SK-N-SH (cell line): ENCODE results near the gene DHRS7C.

ENCODE experiments used
- FOXM1 ChIP-seq: IDR thresholded peaks from 2 replicates; pipeline ENCODE4 v1.4.0; 2012; ENCODE audit warnings: low read depth, mild to moderate bottlenecking
- JUND ChIP-seq: IDR thresholded peaks from 2 replicates; pipeline ENCODE4 v1.4.0; 2012
- POLR2AphosphoS5 ChIP-seq: IDR thresholded peaks from 2 replicates; pipeline ENCODE4 v1.6.1; 2012; ENCODE audit warnings: low read depth, low read length
- RAD21 ChIP-seq: IDR thresholded peaks from 2 replicates; pipeline ENCODE4 v1.6.1; 2012; ENCODE audit warnings: mild to moderate bottlenecking, low read length
- RFX5 ChIP-seq: IDR thresholded peaks from 2 replicates; pipeline ENCODE4 v1.6.1; 2012; ENCODE audit warnings: mild to moderate bottlenecking, improper control_type of control experiment, low read length
- TAF1 ChIP-seq: IDR thresholded peaks from 2 replicates; pipeline ENCODE4 v1.6.1; 2012; ENCODE audit warnings: low read depth, mild to moderate bottlenecking, low read length, moderate library complexity, borderline replicate concordance
- TF ChIP-seq, protein P1 (sequence below): fragments of 200-600 bp; sonication (generic); IDR thresholded peaks from 2 replicates; pipeline ENCODE4 v1.6.1; 2017; ENCODE audit warnings: antibody characterized with exemption, mild to moderate bottlenecking, moderate library complexity
- TF ChIP-seq, protein P2 (sequence below): IDR thresholded peaks from 2 replicates; pipeline ENCODE4 v1.4.0; 2012; ENCODE audit warnings: low read depth

DNA sequence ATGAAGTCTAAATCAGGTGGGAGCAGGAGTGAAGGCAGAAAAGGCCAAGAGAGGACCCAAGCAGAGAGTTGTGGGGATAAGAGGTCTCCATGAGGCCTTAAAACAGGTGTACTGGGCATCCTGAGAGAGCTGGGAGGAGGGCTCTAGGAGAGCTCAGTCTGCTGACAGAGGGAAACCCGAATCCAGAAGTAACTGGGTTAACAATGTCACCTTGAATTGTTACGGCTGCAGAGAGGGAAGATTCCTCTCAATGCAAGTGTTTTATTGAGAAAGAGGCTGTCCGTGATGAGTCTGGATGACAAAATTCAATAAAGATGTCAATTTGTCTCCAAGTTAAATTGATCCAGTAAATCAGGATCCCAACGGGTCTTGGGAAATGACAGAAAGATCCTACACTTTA lies 8.3 kb downstream of the DHRS7C start:
- no peak for TF ChIP-seq JUND
- TF ChIP-seq, protein P1, sequence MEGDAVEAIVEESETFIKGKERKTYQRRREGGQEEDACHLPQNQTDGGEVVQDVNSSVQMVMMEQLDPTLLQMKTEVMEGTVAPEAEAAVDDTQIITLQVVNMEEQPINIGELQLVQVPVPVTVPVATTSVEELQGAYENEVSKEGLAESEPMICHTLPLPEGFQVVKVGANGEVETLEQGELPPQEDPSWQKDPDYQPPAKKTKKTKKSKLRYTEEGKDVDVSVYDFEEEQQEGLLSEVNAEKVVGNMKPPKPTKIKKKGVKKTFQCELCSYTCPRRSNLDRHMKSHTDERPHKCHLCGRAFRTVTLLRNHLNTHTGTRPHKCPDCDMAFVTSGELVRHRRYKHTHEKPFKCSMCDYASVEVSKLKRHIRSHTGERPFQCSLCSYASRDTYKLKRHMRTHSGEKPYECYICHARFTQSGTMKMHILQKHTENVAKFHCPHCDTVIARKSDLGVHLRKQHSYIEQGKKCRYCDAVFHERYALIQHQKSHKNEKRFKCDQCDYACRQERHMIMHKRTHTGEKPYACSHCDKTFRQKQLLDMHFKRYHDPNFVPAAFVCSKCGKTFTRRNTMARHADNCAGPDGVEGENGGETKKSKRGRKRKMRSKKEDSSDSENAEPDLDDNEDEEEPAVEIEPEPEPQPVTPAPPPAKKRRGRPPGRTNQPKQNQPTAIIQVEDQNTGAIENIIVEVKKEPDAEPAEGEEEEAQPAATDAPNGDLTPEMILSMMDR: no peak
- no peak for TF ChIP-seq RAD21
- no peak for TF ChIP-seq POLR2AphosphoS5
- TF ChIP-seq FOXM1: no peak
- no peak for TF ChIP-seq TAF1
- TF ChIP-seq, protein P2, sequence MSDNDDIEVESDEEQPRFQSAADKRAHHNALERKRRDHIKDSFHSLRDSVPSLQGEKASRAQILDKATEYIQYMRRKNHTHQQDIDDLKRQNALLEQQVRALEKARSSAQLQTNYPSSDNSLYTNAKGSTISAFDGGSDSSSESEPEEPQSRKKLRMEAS: no peak
- TF ChIP-seq RFX5: no peak
